ENCODE data around the gene DUOXA2.

DNA sequence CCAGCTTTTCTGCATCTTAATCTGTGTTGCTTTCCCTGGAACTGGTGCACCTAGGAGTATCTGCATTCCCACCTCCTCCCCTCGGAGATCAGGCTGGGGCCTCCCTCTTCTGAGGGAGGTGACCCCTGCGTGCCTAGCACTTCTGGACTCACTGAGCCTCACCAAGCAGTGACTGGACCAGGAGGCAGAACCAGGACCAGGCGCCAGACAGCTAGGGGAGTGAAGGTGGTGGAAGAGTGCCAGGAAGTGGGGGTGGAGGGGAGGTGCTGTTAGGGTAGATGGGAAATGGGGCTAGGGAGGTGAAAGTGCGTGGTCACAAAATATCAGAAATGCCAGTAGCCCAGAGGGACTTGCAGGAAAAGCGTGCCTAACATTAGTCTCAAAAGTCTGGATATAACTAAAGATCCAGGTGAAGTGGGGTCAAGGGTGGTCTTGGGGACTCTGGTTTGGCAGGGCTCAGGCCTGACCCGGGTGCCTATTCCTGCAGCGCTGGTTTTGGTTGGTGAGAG is 1.2 kb downstream of the DUOXA2 start:
- TF ChIP-seq POLR2AphosphoS5 (IDR thresholded peaks at IDR 0.05) = no peak
- TF ChIP-seq CTCF (IDR thresholded peaks at IDR 0.05) = no peak
- no peak for TF ChIP-seq POLR2A (IDR thresholded peaks at IDR 0.05)
- no peak for TF ChIP-seq EP300 (IDR thresholded peaks at IDR 0.05)

Measured in gastroesophageal sphincter (tissue), 3 donors.